MM.1S (cell line): Measurements from ENCODE around the gene STOX1.
A peak's percentile ranks its signal among the peaks of the same experiment; 100 is the strongest.
"Not testable (repeated sequence)": the region's sequence is repeated elsewhere in the genome, so short reads cannot be mapped to it uniquely, and the experiment has no call there.

Experiments used
- DNase-seq: peaks from one replicate; pipeline ENCODE4 v3.0.0-alpha.2; 2015
- H2AFZ ChIP-seq: fragments of 300-600 bp; sonication (generic); 2 replicates; pipeline ENCODE4 v1.6.0; 2016; ENCODE audit warnings: antibody characterized with exemption, low read length
- H3F3A ChIP-seq: fragments of 300-600 bp; sonication (generic); 2 replicates; pipeline ENCODE4 v1.6.1; 2016; ENCODE audit warnings: mild to moderate bottlenecking, antibody characterized with exemption, low read length, moderate library complexity, mixed read lengths; ENCODE audit not compliant: insufficient read depth
- H3K27ac ChIP-seq: fragments of 300-600 bp; sonication (generic); 2 replicates; pipeline ENCODE4 v1.5.1; 2016; ENCODE audit warnings: mild to moderate bottlenecking, low read length
- H3K27me3 ChIP-seq: fragments of 300-600 bp; sonication (generic); replicated peaks from 2 replicates; pipeline ENCODE4 v1.6.0; 2016; ENCODE audit warnings: low read length; ENCODE audit not compliant: insufficient read depth
- H3K36me3 ChIP-seq: fragments of 300-600 bp; sonication (generic); replicated peaks from 2 replicates; pipeline ENCODE4 v1.6.1; 2016; ENCODE audit warnings: mild to moderate bottlenecking, low read length, mixed read lengths; ENCODE audit not compliant: insufficient read depth
- H3K4me1 ChIP-seq: fragments of 300-600 bp; sonication (generic); 2 replicates; pipeline ENCODE4 v1.6.1; 2016; ENCODE audit warnings: low read length, mixed read lengths
- H3K4me2 ChIP-seq: fragments of 300-600 bp; sonication (generic); 2 replicates; pipeline ENCODE4 v1.6.0; 2016; ENCODE audit warnings: low read depth, low read length
- H3K4me3 ChIP-seq: fragments of 300-600 bp; sonication (generic); 2 replicates; pipeline ENCODE4 v1.5.1; 2016; ENCODE audit warnings: low read length, mixed read lengths
- H3K79me2 ChIP-seq: fragments of 300-600 bp; sonication (generic); 2 replicates; pipeline ENCODE4 v1.6.1; 2016; ENCODE audit warnings: mixed run types, low read length, mixed read lengths
- H3K9ac ChIP-seq: fragments of 300-600 bp; sonication (generic); 2 replicates; pipeline ENCODE4 v1.6.1; 2016; ENCODE audit warnings: low read length, mixed read lengths
- H3K9me2 ChIP-seq: fragments of 300-600 bp; sonication (generic); replicated peaks from 2 replicates; pipeline ENCODE4 v1.6.1; 2016; ENCODE audit warnings: mild to moderate bottlenecking, low read length, mixed read lengths; ENCODE audit not compliant: insufficient read depth
- H3K9me3 ChIP-seq: fragments of 300-600 bp; sonication (generic); replicated peaks from 2 replicates; pipeline ENCODE4 v1.6.1; 2016; ENCODE audit warnings: mild to moderate bottlenecking, low read length, mixed read lengths; ENCODE audit not compliant: insufficient read depth
- H4K20me1 ChIP-seq: fragments of 300-600 bp; sonication (generic); 2 replicates; pipeline ENCODE4 v1.6.1; 2016; ENCODE audit warnings: mild to moderate bottlenecking, low read length, moderate library complexity, mixed read lengths; ENCODE audit not compliant: insufficient read depth
- EZH2 ChIP-seq: fragments of 300-600 bp; sonication (generic); optimal IDR thresholded peaks from 2 replicates; pipeline ENCODE3; 2017; ENCODE audit warnings: low read depth, mild to moderate bottlenecking, antibody characterized with exemption, low read length, mixed read lengths
- EZH2phosphoT487 ChIP-seq: fragments of 300-600 bp; sonication (generic); IDR thresholded peaks from 2 replicates; pipeline ENCODE4 v1.6.1; 2018; ENCODE audit warnings: antibody characterized with exemption, low read length
- TF ChIP-seq, protein P1 (sequence below): fragments of 300-600 bp; sonication (generic); IDR thresholded peaks from 2 replicates; pipeline ENCODE4 v1.5.1; 2016; ENCODE audit warnings: antibody characterized with exemption, low read length, mixed read lengths

Gene STOX1

DNA sequence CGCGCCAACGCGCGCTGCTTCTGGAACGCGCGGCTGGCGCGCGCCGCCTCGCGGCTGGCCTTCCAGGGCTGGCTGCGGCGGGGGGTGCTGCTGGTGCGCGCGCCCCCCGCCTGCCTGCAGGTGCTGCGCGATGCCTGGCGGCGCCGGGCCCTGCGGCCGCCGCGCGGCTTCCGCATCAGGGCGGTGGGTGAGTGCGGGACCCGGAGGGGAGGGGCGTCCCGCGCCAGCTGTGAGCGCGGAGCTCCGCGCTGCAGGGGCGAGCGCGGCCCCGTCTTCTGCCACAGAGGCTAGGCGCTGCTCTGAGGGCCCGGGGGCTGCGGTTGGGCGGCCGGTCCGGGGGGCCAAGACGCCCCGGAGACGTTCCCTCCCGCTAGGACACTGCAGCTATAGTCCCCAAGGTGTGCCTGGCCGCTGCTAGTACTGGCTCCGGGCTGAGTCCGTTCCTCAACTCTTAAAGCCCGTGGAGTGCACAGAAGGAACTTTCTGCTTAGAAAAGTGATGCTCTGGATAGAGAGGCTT lies 811 bp downstream of the STOX1 start:
- Histone ChIP-seq H3K4me2 (peak overlapping the region; percentile 75), H3F3A (peaks cover 10% of the 10 kb centered on the region; the same call in 1 of the 2 replicates), H2AFZ (peak overlapping the region; percentile 69), H3K9ac (peak overlapping the region; percentile 28; the same call in 1 of the 2 replicates), H3K4me3 (peak overlapping the region; percentile 56)
- H3K27ac ChIP-seq, H3K9me2 ChIP-seq, H4K20me1 ChIP-seq, H3K79me2 ChIP-seq, H3K27me3 ChIP-seq, H3K36me3 ChIP-seq, H3K9me3 ChIP-seq, H3K4me1 ChIP-seq: not testable (repeated sequence)
- DNase-seq: peak; percentile 17

DNA sequence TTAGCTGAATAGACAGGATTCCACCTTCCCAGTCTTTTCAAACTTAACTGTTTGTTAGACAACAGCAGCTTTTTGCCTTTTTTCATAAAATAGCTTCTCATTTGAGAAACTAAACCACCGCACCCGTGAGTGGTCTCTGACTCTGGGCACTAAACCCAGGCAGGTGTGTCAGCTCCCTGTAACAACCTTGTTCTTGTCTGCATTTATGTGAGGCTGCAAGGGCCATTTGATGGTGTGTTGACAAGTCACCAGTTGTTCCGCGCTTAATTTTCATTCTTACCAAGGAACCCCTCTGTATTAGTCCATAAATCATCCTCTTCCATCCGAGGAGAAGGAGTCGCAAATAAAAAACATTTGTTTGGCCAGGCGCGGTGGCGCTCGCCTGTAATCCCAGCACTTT lies 1.5 kb downstream of the STOX1 start:
- no peaks in the 10 kb centered on the region for H3K36me3 ChIP-seq
- H3K9ac ChIP-seq: no peak overlapping the region
- no peaks in the 10 kb centered on the region for H3K4me1 ChIP-seq
- no peaks in the 10 kb centered on the region for H3K9me3 ChIP-seq
- TF ChIP-seq, protein P1, sequence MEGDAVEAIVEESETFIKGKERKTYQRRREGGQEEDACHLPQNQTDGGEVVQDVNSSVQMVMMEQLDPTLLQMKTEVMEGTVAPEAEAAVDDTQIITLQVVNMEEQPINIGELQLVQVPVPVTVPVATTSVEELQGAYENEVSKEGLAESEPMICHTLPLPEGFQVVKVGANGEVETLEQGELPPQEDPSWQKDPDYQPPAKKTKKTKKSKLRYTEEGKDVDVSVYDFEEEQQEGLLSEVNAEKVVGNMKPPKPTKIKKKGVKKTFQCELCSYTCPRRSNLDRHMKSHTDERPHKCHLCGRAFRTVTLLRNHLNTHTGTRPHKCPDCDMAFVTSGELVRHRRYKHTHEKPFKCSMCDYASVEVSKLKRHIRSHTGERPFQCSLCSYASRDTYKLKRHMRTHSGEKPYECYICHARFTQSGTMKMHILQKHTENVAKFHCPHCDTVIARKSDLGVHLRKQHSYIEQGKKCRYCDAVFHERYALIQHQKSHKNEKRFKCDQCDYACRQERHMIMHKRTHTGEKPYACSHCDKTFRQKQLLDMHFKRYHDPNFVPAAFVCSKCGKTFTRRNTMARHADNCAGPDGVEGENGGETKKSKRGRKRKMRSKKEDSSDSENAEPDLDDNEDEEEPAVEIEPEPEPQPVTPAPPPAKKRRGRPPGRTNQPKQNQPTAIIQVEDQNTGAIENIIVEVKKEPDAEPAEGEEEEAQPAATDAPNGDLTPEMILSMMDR: no peak
- H3K9me2 ChIP-seq: no peaks in the 10 kb centered on the region
- no peaks in the 10 kb centered on the region for H3K27me3 ChIP-seq
- H4K20me1 ChIP-seq: no peaks in the 10 kb centered on the region
- H3K4me2 ChIP-seq: peak overlapping the region; percentile 75
- H2AFZ ChIP-seq: no peak overlapping the region
- no peak for DNase-seq
- no peak overlapping the region for H3K27ac ChIP-seq
- peaks cover 10% of the 10 kb centered on the region; the same call in 1 of the 2 replicates for H3F3A ChIP-seq
- H3K79me2 ChIP-seq: no peaks in the 10 kb centered on the region
- peak overlapping the region; percentile 56; the same call in 1 of the 2 replicates for H3K4me3 ChIP-seq

- no peak overlapping the region for H3K4me3 ChIP-seq
- H3K36me3 ChIP-seq: no peaks in the 10 kb centered on the region
- TF ChIP-seq, protein P1: no peak
- TF ChIP-seq EZH2phosphoT487: no peak
- H3F3A ChIP-seq: peaks cover 10% of the 10 kb centered on the region; the same call in 1 of the 2 replicates
- H3K27me3 ChIP-seq: no peaks in the 10 kb centered on the region
- no peak for DNase-seq
- H3K4me1 ChIP-seq: no peaks in the 10 kb centered on the region
- no peak overlapping the region for H3K9ac ChIP-seq
- no peak overlapping the region for H3K27ac ChIP-seq
- no peaks in the 10 kb centered on the region for H3K9me3 ChIP-seq
- no peak overlapping the region for H2AFZ ChIP-seq
- H3K79me2 ChIP-seq: no peaks in the 10 kb centered on the region
- no peaks in the 10 kb centered on the region for H4K20me1 ChIP-seq
- H3K9me2 ChIP-seq: no peaks in the 10 kb centered on the region
- H3K4me2 ChIP-seq: no peak overlapping the region
Measured at GRCh38 chr10:68829521-68829920, 2.2 kb downstream of the STOX1 start.

DNA sequence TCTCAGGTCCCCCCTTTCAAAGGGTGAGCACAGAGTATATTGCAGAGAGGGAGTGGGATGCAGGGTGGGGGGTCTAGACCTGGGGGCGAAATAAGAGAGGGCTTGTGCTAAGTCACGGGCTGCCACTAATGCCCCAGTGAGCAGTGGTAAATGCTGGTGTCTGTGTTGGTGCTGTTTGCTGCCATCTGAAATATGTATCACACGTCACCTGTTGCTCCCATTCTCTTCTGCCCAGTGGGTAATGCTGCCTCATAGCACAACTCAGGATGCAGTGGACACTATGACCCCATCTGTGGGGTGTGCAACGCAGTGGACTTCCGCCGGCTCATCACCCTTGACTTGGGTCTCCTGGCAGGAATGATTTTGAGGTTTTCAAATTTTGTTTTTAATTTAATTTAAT lies 2.6 kb downstream of the STOX1 start:
- Histone ChIP-seq H3K9me2 (no peaks in the 10 kb centered on the region), H3K36me3 (no peaks in the 10 kb centered on the region), H4K20me1 (no peaks in the 10 kb centered on the region), H3K27ac (no peak overlapping the region), H3F3A (peaks cover 10% of the 10 kb centered on the region; the same call in 1 of the 2 replicates), H3K9ac (no peak overlapping the region), H3K79me2 (no peaks in the 10 kb centered on the region), H3K27me3 (no peaks in the 10 kb centered on the region), H3K4me3 (no peak overlapping the region), H3K4me1 (no peaks in the 10 kb centered on the region), H2AFZ (no peak overlapping the region), H3K9me3 (no peaks in the 10 kb centered on the region), H3K4me2 (no peak overlapping the region)
- TF ChIP-seq, protein P1: no peak
- TF ChIP-seq EZH2: no peak
- no peak for TF ChIP-seq EZH2phosphoT487
- no peak for DNase-seq
